Anterior cingulate cortex (tissue), 58 donors: ENCODE results near the gene GFOD2.

Experiments used
- DNase-seq, 58 donors: peaks; one replicate each; lab custom pipeline; 2025; lab: John Stamatoyannopoulos, UW

GFOD2 gene

DNA sequence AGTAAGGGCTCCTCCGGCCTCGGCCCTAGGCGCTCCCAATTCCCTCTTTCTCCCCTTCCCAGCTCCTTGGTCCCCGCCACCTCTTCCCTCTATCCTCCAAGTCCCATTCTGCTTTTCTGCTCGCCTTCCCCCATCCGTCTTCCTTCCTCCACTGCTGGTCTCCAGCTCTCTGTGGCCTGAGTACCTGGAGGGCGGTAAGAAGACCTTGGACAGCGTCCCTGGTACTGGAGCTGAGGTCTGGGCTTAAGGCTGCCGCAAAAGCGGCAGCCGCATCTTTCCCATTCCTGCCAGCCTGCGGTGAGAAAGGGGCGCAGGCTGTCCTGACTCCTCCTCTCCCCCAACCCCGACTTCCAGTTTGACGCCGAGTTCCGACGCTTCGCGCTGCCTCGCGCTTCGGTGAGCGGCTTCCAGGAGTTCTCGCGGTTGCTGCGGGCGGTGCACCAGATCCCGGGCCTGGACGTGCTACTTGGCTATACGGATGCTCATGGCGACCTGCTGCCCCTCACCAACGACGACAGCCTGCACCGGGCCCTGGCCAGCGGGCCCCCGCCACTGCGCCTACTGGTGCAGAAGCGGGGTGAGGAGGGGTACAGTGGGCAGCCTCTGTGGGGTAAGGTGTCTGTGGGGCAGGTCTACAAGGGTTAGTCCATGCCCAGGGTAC is 57.9 kb downstream of the GFOD2 start:
- peak in 8 of 58 donors; percentile 34 to 73 (median 60) for DNase-seq

DNA sequence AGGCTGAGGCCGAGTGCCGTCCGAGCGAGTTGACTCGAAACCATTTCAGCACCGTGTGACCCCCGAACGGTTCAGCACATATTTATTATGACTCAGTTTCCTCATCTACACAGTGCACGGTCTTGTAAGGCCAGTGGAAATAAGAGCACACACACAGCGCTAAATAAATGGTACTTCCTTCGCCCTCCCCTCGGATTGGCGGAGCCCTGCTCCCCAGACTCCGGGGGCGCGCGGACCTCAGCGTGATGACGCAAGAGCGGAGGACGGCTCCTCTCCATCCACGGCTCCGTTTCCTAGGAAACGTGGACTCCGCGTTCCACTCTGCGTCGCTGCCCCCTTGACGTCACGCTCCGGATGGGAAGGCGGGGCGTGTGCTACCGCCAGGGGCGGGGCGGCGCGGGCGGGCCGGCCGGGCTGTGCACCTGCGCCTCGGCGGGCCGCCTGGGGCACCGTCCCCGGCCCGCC is 58.5 kb downstream of the GFOD2 start, which contains the start of gene PARD6A:
Gene PARD6A, plus strand, starts transcription at position 397 of the 465 bp plus-strand sequence. CDS start 79 bp downstream, outside the sequence.
- peak; percentile 58 to 98 (median 92) for DNase-seq

DNA sequence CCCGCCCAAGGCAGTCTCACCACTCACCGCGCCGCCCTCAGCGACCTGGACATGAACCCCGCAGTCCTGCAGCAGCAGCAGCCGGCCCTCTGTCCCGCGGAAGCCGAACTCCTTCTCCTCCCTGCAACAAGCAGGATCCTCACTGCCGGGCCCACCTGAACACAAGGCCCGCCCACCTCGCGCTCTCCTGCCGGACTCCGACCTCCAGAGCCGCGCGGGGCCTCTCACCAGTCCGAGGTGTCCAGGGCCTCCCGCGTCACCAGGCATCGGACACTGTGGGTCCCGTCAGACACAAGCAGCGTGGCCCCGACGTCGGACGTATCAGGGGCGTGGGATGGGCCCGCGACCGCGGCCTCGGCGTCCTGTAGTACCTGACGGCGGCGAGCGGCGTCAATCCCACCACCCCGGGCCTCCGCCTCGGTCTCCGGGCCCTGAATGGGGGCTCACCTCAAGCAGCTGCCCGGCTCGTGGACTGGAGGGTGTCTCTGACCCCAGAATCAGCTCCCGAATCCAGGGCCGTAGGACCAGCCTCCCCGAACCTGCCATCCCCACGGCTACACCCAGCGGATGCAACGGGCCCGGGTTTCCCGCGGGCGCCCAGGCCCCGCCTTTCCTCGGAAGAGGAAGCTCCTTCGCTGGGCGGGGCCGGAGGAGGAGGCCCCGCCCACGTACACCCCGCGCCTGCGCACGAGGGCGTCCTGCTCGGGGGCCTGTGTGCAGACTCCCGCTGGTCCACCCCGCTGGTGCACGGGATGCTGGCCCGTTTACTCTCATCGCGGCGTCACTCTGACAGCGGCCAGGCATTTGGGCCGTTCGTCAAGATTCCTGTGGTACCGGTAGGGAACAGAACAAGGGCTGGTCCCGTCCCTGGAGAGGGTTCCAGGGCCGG is 59.2 kb downstream of the GFOD2 start, which contains the start of gene ACD:
Gene ACD, minus strand, starts transcription at position 586 of the 889 bp plus-strand sequence. Its CDS starts 40 bp downstream, at position 546.
- peak; percentile 59 to 95 (median 86) for DNase-seq

DNA sequence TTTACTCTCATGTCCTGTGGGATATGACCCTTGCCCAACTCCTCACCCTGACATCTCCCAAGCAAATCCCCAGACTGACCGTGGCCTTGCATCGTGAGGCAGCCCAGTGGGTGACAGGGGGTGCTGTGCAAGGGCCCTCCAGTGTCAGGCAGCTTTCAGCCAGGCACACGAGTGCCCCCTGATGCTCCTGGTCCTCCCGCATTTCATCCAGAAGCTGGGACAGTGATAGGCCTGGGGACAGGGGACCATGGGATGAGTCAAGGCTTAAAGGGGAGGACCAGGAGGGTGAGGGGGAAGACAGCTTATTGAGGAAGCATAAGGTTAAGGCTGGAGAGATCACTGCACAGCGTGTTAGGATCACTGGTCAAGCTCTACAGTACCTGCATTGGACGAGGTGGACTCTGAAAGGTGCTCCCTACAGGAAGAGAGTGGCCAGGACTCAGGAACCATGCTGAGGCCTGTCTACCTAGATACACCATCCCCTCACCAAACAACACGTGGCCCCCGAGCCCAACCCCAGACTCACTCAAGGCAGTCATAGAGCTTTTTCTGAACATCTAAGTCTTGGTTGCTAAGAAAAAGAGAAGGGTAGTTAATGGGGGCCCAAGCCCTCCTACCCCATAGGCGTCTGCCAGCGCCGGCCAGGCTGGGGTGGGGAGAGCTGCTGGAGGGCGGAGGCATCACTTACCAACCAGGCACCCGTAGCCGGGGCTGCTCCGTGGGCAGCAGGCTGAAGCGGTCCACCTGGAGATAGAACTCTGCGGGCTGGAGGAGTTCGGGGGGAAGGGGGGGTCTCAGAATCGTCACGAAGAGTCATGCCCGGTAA is 60.1 kb downstream of the GFOD2 start:
- no peak for DNase-seq

DNA sequence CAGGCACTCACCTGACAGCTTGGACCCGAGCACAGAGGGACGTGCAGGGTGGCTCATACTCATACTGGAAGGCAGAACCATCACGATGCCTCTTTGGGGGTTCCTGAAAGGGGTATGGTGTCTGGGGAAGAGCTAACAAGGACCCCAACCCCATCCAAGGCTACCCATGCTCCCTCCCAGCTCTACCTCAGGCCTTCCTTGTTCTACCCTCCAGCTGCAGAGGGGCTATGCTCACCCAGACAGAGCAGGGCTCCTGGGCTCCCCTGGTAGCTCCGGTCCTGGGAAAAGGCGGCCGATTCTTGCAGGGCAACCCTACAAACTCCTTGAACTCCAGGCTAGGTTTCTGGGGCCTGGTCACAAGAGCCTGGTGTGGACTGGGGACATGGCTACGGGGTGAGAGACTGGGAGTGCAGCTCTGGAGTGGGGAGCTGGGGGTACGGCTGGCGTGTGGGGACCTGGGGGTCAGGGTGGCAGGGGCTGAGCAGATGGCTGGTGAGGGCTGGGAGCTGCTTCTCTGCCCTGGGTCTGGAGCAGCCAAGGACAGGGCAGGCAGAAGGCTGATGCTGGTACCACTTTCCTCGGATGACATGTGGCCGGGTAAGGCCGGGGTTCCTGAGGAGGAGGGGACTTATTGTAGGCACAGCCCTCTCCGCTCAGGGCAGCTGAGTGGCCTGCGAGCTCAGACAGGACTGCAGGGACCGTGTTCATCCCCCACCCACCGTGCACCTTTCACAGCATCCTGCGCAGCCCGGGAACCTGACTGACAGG is 61.2 kb downstream of the GFOD2 start:
- DNase-seq, result no peak

- DNase-seq, result no peak
Measured at GRCh38 chr16:67657017-67657608, 62.0 kb downstream of the GFOD2 start.

DNA sequence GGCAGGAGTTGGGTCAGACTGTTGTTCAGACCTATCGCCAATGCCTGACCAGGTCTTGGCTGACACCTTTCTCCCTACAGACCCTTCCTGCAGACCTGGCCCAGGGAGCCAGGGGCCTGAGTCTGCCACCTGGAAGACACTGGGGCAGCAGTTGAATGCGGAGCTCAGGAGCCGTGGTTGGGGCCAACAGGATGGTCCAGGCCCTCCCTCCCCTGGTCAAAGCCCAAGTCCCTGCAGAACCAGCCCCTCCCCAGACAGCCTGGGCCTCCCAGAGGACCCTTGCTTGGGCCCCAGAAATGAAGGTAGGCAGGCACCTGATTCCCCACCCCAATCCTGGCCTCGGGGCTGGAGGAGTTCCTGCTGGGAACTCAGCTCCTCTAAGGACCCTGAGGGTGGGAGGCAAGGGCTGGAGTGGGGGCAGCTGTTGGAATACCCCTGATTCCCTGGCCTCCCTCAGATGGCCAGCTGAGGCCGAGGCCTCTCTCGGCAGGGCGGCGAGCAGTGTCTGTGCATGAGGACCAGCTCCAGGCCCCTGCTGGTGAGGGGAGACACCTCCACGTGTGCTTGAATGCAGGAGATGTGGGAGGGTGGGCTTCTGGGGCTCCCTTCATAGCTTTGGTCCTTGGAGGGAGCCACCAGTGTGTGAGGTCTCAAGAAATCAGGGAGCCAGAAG is 62.6 kb downstream of the GFOD2 start:
- DNase-seq, result no peak

DNA sequence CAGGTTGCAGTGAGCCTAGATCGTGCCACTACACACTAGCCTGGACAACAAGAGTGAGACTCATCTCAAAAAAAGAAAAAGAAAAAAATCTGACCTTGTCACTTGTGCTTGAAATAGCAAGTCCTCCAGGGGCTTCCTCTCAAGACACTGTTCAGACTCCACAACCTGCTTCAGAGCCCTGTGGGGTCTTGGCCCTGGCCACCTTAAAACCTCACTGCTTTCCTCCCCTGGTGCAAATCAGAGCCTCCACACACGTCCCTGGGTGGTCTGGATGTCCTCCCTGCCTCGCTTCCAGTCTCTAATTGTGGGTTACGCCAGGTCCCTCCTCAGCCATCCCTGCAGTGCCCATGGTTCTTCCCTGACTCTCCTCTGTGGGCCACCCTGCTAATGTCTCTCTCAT is 63.8 kb downstream of the GFOD2 start:
- no peak for DNase-seq

DNA sequence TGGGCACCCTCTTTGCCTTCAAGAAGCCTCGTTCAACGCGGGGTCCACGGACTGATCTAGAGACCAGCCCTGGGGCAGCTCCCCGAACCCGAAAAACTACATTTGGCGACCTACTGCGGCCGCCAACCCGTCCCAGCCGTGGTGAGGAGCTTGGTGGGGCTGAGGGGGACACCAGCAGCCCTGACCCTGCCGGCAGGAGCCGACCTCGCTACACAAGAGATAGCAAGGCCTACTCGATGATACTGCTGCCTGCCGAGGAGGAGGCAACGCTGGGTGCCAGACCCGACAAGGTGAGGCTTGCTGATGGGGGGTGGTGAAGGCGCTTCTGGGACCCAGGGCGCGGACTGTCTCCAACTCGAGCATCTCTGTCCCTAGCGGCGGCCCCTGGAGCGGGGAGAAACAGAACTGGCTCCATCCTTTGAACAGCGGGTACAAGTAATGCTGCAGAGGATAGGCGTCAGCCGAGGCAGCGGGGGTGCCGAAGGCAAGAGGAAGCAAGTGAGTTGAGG is 64.7 kb downstream of the GFOD2 start:
- peak in 3 of 58 donors; percentile 20 to 38 (median 24) for DNase-seq

DNA sequence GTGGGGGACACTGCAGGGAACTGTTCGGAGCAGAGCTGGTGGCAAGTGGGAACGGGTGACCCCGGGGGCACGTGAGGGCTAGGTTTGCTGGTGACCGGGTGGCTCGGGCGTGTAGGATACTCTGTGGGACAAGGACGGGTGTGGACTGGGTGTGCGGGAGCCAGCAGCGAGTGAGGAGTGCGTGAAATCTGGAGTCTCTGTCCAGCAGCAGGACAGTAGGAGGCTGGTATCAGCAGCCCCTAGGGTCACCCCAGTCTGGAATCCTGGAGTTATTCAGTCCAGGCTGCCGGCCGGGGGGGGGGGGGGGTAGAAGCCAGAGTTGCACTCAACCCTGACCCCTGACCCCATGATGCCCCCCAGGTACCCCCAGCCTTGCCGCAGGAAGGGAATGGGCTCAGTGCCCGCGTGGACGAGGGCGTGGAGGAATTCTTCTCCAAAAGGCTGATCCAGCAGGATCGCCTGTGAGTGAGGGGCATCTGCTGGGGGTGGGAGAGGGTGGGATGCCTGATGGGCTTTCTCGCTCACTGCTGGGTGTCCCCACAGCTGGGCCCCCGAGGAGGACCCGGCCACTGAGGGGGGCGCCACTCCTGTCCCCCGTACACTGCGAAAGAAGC is 65.2 kb downstream of the GFOD2 start:
- DNase-seq, result peak in 2 of 58 donors; percentile 15 to 50

GRCh38 chr16:67653128-67653788 is 65.9 kb downstream of the GFOD2 start:
- peak in 7 of 58 donors; percentile 14 to 38 (median 29) for DNase-seq

DNA sequence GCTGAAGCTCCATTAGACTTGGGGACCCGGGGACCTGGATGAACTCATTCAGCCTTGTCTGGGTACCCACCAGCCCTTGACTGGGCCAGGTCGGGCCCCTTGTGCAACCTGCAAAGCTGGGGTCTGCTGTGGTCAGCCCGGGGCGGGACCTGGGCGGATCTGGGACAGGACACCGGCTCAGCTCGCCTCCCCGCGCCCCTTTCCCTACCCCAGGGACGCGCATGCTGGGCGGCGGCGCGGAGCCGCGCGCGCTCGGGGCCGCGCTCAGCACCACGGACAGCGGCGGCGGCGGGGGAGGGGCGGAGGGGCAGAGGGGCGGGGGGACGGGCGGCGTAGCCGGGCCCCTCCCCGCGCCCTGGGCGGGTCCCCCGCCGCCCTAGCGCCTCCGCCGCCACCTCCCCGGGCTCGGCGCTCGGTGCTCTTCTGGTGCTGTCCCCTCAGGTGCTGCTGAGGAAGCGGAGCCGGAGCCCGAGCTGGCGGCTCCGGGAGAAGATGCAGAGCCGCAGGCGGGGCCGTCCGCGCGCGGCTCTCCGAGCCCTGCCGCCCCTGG is 66.5 kb downstream of the GFOD2 start:
- DNase-seq, result peak in 8 of 58 donors; percentile 14 to 38 (median 20)

GRCh38 chr16:67651847-67652246 is 67.3 kb downstream of the GFOD2 start:
- DNase-seq, result no peak

DNA sequence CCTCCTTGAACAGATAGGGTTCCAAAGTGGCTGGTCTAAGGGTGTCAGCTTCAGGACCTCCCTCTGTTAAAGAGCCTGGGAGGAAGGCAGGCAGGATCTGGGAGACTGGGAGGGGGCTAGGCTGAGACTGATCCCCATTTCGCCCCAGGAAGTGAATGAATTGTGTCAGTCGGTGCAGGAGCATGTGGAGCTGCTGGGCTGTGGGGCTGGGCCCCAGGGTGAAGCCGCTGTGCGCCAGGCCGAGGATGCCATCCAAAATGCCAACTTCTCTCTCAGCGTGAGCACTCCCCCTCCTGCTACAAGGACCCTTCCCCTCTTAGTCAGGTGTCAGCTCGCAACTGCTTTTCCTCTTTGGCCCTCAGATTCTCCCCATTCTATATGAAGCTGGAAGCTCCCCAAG is 68.1 kb downstream of the GFOD2 start:
- DNase-seq, result no peak

DNA sequence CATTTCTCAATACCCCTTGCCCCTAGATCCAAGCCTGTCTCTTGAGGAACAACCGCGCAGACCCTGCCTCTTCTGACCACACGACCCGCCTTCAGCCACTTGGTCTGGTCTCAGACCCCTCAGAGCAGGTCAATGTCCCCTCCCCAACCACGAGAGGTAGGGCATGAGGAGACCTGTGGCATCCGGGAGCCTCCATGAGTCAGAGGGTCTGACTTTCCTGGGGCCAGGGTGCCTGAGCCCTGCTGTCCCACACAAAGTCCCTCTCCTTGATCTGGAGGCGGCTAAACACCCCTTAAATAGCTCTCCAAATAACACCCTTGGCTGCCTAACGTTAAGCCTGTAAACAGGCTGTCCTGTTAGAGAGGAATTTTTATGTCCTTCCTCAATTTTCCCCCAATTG is 69.1 kb downstream of the GFOD2 start:
- no peak for DNase-seq

DNA sequence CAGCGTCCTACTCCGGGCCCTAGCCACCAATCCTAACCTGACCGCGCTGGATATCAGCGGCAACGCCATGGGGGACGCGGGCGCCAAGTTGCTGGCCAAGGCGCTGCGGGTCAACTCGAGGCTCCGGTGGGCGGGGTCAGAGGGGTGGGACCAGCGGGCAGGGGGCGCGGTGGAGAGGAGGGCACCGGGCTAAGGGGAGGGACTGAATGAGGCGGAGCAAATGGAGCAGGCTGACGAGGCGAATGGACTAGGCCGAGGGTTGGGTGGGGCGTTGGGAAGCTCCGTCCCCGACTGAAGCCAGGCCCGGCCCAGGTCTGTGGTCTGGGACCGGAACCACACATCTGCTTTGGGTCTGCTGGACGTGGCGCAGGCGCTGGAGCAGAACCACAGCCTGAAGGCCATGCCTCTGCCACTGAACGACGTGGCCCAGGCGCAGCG is 69.6 kb downstream of the GFOD2 start:
- DNase-seq, result no peak
